ENCODE data around the gene CDH8.
A peak's percentile ranks its signal among the peaks of the same experiment; 100 is the strongest.
"Not testable (repeated sequence)": the region's sequence is repeated elsewhere in the genome, so short reads cannot be mapped to it uniquely, and the experiment has no call there.

CDH8 gene

GRCh38 chr16:61929776-61930175 is 106.5 kb downstream of the CDH8 start:
- no peak for FAIRE-seq

- no peak for FAIRE-seq
These were observed 109.5 kb downstream of the CDH8 start for GRCh38 chr16:61926766-61927165.

GRCh38 chr16:61923629-61924028 is 112.6 kb downstream of the CDH8 start:
- FAIRE-seq = peak; percentile 67

GRCh38 chr16:61921373-61921772 is 114.9 kb downstream of the CDH8 start:
- no peak for FAIRE-seq

GRCh38 chr16:61917865-61918826 is 118.1 kb downstream of the CDH8 start:
- not testable (repeated sequence) for FAIRE-seq

- FAIRE-seq = no peak
These were observed 120.7 kb downstream of the CDH8 start for GRCh38 chr16:61915569-61915968.

- no peak for FAIRE-seq
These were observed 127.2 kb downstream of the CDH8 start for GRCh38 chr16:61909074-61909473.

GRCh38 chr16:61908426-61908825 is 127.8 kb downstream of the CDH8 start:
- no peak for FAIRE-seq

- FAIRE-seq = no peak
These were observed 134.5 kb downstream of the CDH8 start for GRCh38 chr16:61901689-61902088.

- no peak for FAIRE-seq
These were observed 135.8 kb downstream of the CDH8 start for GRCh38 chr16:61900482-61900881.

- FAIRE-seq = no peak
These were observed 138.6 kb downstream of the CDH8 start for GRCh38 chr16:61897657-61898056.

- no peak for FAIRE-seq
These were observed 143.7 kb downstream of the CDH8 start for GRCh38 chr16:61892531-61892930.

GRCh38 chr16:61891460-61891859 is 144.8 kb downstream of the CDH8 start:
- FAIRE-seq = no peak

- FAIRE-seq = no peak
These were observed 145.9 kb downstream of the CDH8 start for GRCh38 chr16:61890386-61890785.

GRCh38 chr16:61887903-61888302 is 148.3 kb downstream of the CDH8 start:
- no peak for FAIRE-seq

GRCh38 chr16:61885343-61885742 is 150.9 kb downstream of the CDH8 start:
- no peak for FAIRE-seq

GRCh38 chr16:61879306-61879705 is 156.9 kb downstream of the CDH8 start:
- no peak for FAIRE-seq

- no peak for FAIRE-seq
These were observed 158.8 kb downstream of the CDH8 start for GRCh38 chr16:61877436-61877835.

GRCh38 chr16:61872778-61873119 is 163.5 kb downstream of the CDH8 start:
- no peak for FAIRE-seq

- FAIRE-seq = no peak
These were observed 164.1 kb downstream of the CDH8 start for GRCh38 chr16:61871837-61872777.

GRCh38 chr16:61862221-61863155 is 173.8 kb downstream of the CDH8 start:
- no peak for FAIRE-seq

- no peak for FAIRE-seq
These were observed 177.2 kb downstream of the CDH8 start for GRCh38 chr16:61858988-61859387.

- FAIRE-seq = no peak
These were observed 193.6 kb downstream of the CDH8 start for GRCh38 chr16:61842666-61843065.
